SJSA1 (cell line): Measurements from ENCODE around the gene FAM3C. TPM values are rescaled to one million over a fixed set of nuclear protein-coding genes. Genes with fewer than 3 reads are reported as not detected.

Experiments used
- DNase-seq, 2 experiments: peaks; one replicate each; pipeline ENCODE4 v3.0.0-alpha.2; 2015 to 2020; ENCODE audit warnings: low spot score in 2 of 2, low read depth in 1 of 2
- H3K27ac ChIP-seq: fragments of 250-450 bp; sonication (Bioruptor Pico); 2 replicates; pipeline ENCODE4 v1.5.1; 2020; ENCODE audit warnings: mild to moderate bottlenecking, moderate library complexity
- H3K27me3 ChIP-seq: fragments of 250-450 bp; sonication (Bioruptor Pico); replicated peaks from 2 replicates; pipeline ENCODE4 v1.5.1; 2020; ENCODE audit warnings: mild to moderate bottlenecking, moderate library complexity
- H3K36me3 ChIP-seq: fragments of 250-450 bp; sonication (Bioruptor Pico); 2 replicates; pipeline ENCODE4 v1.5.1; 2020; ENCODE audit warnings: mild to moderate bottlenecking
- H3K4me1 ChIP-seq: fragments of 250-450 bp; sonication (Bioruptor Pico); replicated peaks from 2 replicates; pipeline ENCODE4 v1.6.1; 2021; ENCODE audit warnings: mild to moderate bottlenecking
- H3K4me3 ChIP-seq: fragments of 250-450 bp; sonication (Bioruptor Pico); 2 replicates; pipeline ENCODE4 v1.5.1; 2020; ENCODE audit warnings: mild to moderate bottlenecking
- H3K9me3 ChIP-seq: fragments of 250-450 bp; sonication (Bioruptor Pico); replicated peaks from 2 replicates; pipeline ENCODE4 v1.5.1; 2020; ENCODE audit warnings: mild to moderate bottlenecking
- total RNA-seq: library from RNA; depleted of rRNA; stranded (reverse); fragments of >200 nt; shearing (Covaris generic); gene quantifications from 2 replicates; pipeline ENCODE4 v1.2.3, GENCODE V29; 2014

The FAM3C gene
- total RNA-seq, 1 experiment from 2014 or later, result 83.4 TPM

- Histone ChIP-seq H3K4me1 (no peaks in the 10 kb centered on the region; the same call in 1 of the 2 replicates), H3K27ac (no peak overlapping the region), H3K27me3 (no peaks in the 10 kb centered on the region), H3K4me3 (no peak overlapping the region), H3K36me3 (peaks cover 45% of the 10 kb centered on the region), H3K9me3 (no peaks in the 10 kb centered on the region)
- no peak for DNase-seq
Observed at GRCh38 chr7:121383235-121383910, 12.7 kb downstream of the FAM3C start.

GRCh38 chr7:121382473-121382872 is 13.6 kb downstream of the FAM3C start:
- Histone ChIP-seq H3K27me3 (no peaks in the 10 kb centered on the region), H3K27ac (no peak overlapping the region), H3K4me1 (no peaks in the 10 kb centered on the region; the same call in 1 of the 2 replicates), H3K4me3 (no peak overlapping the region), H3K9me3 (no peaks in the 10 kb centered on the region), H3K36me3 (peaks cover 52% of the 10 kb centered on the region)
- DNase-seq, result no peak

GRCh38 chr7:121379930-121380329 is 16.2 kb downstream of the FAM3C start:
- no peak overlapping the region for H3K4me3 ChIP-seq
- H3K27me3 ChIP-seq, result no peaks in the 10 kb centered on the region
- H3K27ac ChIP-seq, result no peak overlapping the region
- H3K4me1 ChIP-seq, result no peaks in the 10 kb centered on the region
- H3K9me3 ChIP-seq, result no peaks in the 10 kb centered on the region
- H3K36me3 ChIP-seq, result peaks cover 73% of the 10 kb centered on the region
- no peak for DNase-seq

GRCh38 chr7:121376979-121377378 is 19.1 kb downstream of the FAM3C start:
- Histone ChIP-seq H3K27me3 (no peaks in the 10 kb centered on the region), H3K9me3 (no peaks in the 10 kb centered on the region), H3K36me3 (peaks cover 72% of the 10 kb centered on the region), H3K27ac (no peak overlapping the region), H3K4me1 (no peaks in the 10 kb centered on the region), H3K4me3 (no peak overlapping the region)
- DNase-seq, result no peak

GRCh38 chr7:121373177-121373576 is 22.9 kb downstream of the FAM3C start:
- no peak for DNase-seq
- Histone ChIP-seq H3K36me3 (peaks cover 65% of the 10 kb centered on the region), H3K27ac (no peak overlapping the region)

GRCh38 chr7:121372376-121373010 is 23.6 kb downstream of the FAM3C start:
- H3K27ac ChIP-seq, result no peak overlapping the region
- no peak for DNase-seq

More at GRCh38 chr7:121373177-121373576, 22.9 kb downstream of the FAM3C start:
- Histone ChIP-seq H3K4me3 (no peak overlapping the region), H3K27me3 (no peaks in the 10 kb centered on the region), H3K4me1 (no peaks in the 10 kb centered on the region), H3K9me3 (no peaks in the 10 kb centered on the region)

GRCh38 chr7:121371883-121372282 is 24.2 kb downstream of the FAM3C start:
- Histone ChIP-seq H3K36me3 (peaks cover 61% of the 10 kb centered on the region), H3K4me1 (no peaks in the 10 kb centered on the region), H3K9me3 (no peaks in the 10 kb centered on the region), H3K27me3 (no peaks in the 10 kb centered on the region), H3K4me3 (no peak overlapping the region), H3K27ac (no peak overlapping the region)
- no peak for DNase-seq

More at GRCh38 chr7:121372376-121373010, 23.6 kb downstream of the FAM3C start:
- no peaks in the 10 kb centered on the region for H3K27me3 ChIP-seq
- H3K9me3 ChIP-seq, result no peaks in the 10 kb centered on the region
- H3K4me1 ChIP-seq, result no peaks in the 10 kb centered on the region
- peaks cover 61% of the 10 kb centered on the region for H3K36me3 ChIP-seq
- H3K4me3 ChIP-seq, result no peak overlapping the region

- Histone ChIP-seq H3K27me3 (no peaks in the 10 kb centered on the region), H3K9me3 (no peaks in the 10 kb centered on the region), H3K4me1 (no peaks in the 10 kb centered on the region), H3K27ac (no peak overlapping the region), H3K36me3 (peaks cover 59% of the 10 kb centered on the region), H3K4me3 (no peak overlapping the region)
- DNase-seq, result no peak
Observed at GRCh38 chr7:121371367-121371766, 24.7 kb downstream of the FAM3C start.

GRCh38 chr7:121369462-121369861 is 26.6 kb downstream of the FAM3C start:
- no peak overlapping the region for H3K4me3 ChIP-seq
- no peak for DNase-seq
- peaks cover 52% of the 10 kb centered on the region for H3K36me3 ChIP-seq
- H3K9me3 ChIP-seq, result no peaks in the 10 kb centered on the region
- H3K4me1 ChIP-seq, result no peaks in the 10 kb centered on the region
- H3K27me3 ChIP-seq, result no peaks in the 10 kb centered on the region
- no peak overlapping the region for H3K27ac ChIP-seq

- Histone ChIP-seq H3K4me1 (no peaks in the 10 kb centered on the region), H3K27ac (no peak overlapping the region), H3K36me3 (peaks cover 59% of the 10 kb centered on the region), H3K4me3 (no peak overlapping the region), H3K27me3 (no peaks in the 10 kb centered on the region), H3K9me3 (no peaks in the 10 kb centered on the region)
- peak in 1 of 2 experiments; percentile 40 for DNase-seq
Observed at GRCh38 chr7:121366852-121367431, 29.2 kb downstream of the FAM3C start.

GRCh38 chr7:121360564-121360963 is 35.5 kb downstream of the FAM3C start:
- H3K9me3 ChIP-seq, result no peaks in the 10 kb centered on the region
- H3K27ac ChIP-seq, result no peak overlapping the region
- peaks cover 68% of the 10 kb centered on the region for H3K36me3 ChIP-seq
- no peaks in the 10 kb centered on the region for H3K4me1 ChIP-seq
- H3K27me3 ChIP-seq, result no peaks in the 10 kb centered on the region
- no peak overlapping the region for H3K4me3 ChIP-seq
- no peak for DNase-seq

GRCh38 chr7:121355574-121355973 is 40.5 kb downstream of the FAM3C start:
- Histone ChIP-seq H3K36me3 (peaks cover 63% of the 10 kb centered on the region), H3K9me3 (no peaks in the 10 kb centered on the region), H3K27me3 (no peaks in the 10 kb centered on the region), H3K27ac (no peak overlapping the region), H3K4me3 (no peak overlapping the region), H3K4me1 (no peaks in the 10 kb centered on the region)
- DNase-seq, result no peak

GRCh38 chr7:121352323-121352722 is 43.8 kb downstream of the FAM3C start:
- Histone ChIP-seq H3K9me3 (no peaks in the 10 kb centered on the region), H3K4me3 (no peak overlapping the region), H3K27me3 (no peaks in the 10 kb centered on the region), H3K27ac (no peak overlapping the region), H3K4me1 (no peaks in the 10 kb centered on the region), H3K36me3 (peaks cover 43% of the 10 kb centered on the region)
- DNase-seq, result no peak

GRCh38 chr7:121351682-121352081 is 44.4 kb downstream of the FAM3C start:
- no peak for DNase-seq
- no peaks in the 10 kb centered on the region for H3K9me3 ChIP-seq
- peaks cover 43% of the 10 kb centered on the region for H3K36me3 ChIP-seq
- H3K4me3 ChIP-seq, result no peak overlapping the region
- H3K4me1 ChIP-seq, result no peaks in the 10 kb centered on the region
- no peak overlapping the region for H3K27ac ChIP-seq
- H3K27me3 ChIP-seq, result no peaks in the 10 kb centered on the region
